PC-3 (cell line): ENCODE data around the gene AFF3. TPM values are rescaled to one million over a fixed set of nuclear protein-coding genes. Genes with fewer than 3 reads are reported as not detected.

Experiments used
- ATAC-seq: fragments of 200-7000 bp; cut with Tn5 transposase; 2 replicates; pipeline ENCODE4 v1.9.1; 2020; ENCODE audit warnings: mild to moderate bottlenecking, moderate library complexity
- BruUV-seq: library from RNA; stranded (reverse); fragments of 400-500 nt; replicated peaks from 2 replicates; lab custom pipeline; 2021; lab: Mats Ljungman, UMichigan
- CTCF ChIA-PET: fragments of 300-600 bp; sonication (Branson Sonifier 250); formaldehyde crosslinking; loops from one replicate; lab custom pipeline; 2022; ENCODE audit warnings: antibody characterized with exemption; lab: Charles Lee
- POLR2A ChIA-PET: fragments of 300-600 bp; sonication (Branson Sonifier 250); formaldehyde crosslinking; loops from one replicate; lab custom pipeline; 2022; ENCODE audit warnings: antibody characterized with exemption; ENCODE audit not compliant: unreplicated experiment; lab: Charles Lee
- DNase-seq: peaks from one replicate; pipeline ENCODE4 v3.0.0-alpha.2; 2015
- H2AFZ ChIP-seq: fragments of 300-600 bp; sonication (generic); 2 replicates; pipeline ENCODE4 v1.6.0; 2016; ENCODE audit warnings: antibody characterized with exemption, low read length
- H3F3A ChIP-seq: fragments of 300-600 bp; sonication (generic); one replicate; pipeline ENCODE4 v1.6.0; 2017; ENCODE audit warnings: antibody characterized with exemption, low read length, control low read depth, mild to moderate bottlenecking; ENCODE audit not compliant: unreplicated experiment
- H3K27ac ChIP-seq: fragments of 300-600 bp; sonication (generic); 2 replicates; pipeline ENCODE4 v1.5.1; 2016; ENCODE audit warnings: mild to moderate bottlenecking, low read length
- H3K27me3 ChIP-seq: fragments of 300-600 bp; sonication (generic); 2 replicates; pipeline ENCODE4 v1.6.1; 2016; ENCODE audit warnings: low read length, mixed read lengths
- H3K36me3 ChIP-seq: fragments of 300-600 bp; sonication (generic); 2 replicates; pipeline ENCODE4 v1.6.1; 2016; ENCODE audit warnings: low read depth, mixed run types, low read length, mixed read lengths
- H3K4me1 ChIP-seq: fragments of 300-600 bp; sonication (generic); 2 replicates; pipeline ENCODE4 v1.5.1; 2016; ENCODE audit warnings: low read length; ENCODE audit not compliant: insufficient read depth
- H3K4me2 ChIP-seq: fragments of 300-600 bp; sonication (generic); 2 replicates; pipeline ENCODE4 v1.6.0; 2016; ENCODE audit warnings: low read length
- H3K4me3 ChIP-seq: fragments of 300-600 bp; sonication (generic); 2 replicates; pipeline ENCODE4 v1.5.1; 2016; ENCODE audit warnings: mild to moderate bottlenecking, low read length, mixed read lengths
- H3K79me2 ChIP-seq: fragments of 300-600 bp; sonication (generic); 2 replicates; pipeline ENCODE4 v1.6.1; 2017; ENCODE audit warnings: low read length, mixed read lengths
- H3K9ac ChIP-seq: fragments of 300-600 bp; sonication (generic); 2 replicates; pipeline ENCODE4 v1.6.0; 2016; ENCODE audit warnings: mild to moderate bottlenecking, low read length
- H3K9me2 ChIP-seq: fragments of 300-600 bp; sonication (generic); replicated peaks from 2 replicates; pipeline ENCODE4 v1.6.1; 2016; ENCODE audit warnings: mixed run types, low read length, mixed read lengths
- H3K9me3 ChIP-seq: fragments of 300-600 bp; sonication (generic); 2 replicates; pipeline ENCODE4 v1.6.1; 2016; ENCODE audit warnings: low read length, mixed read lengths
- H4K20me1 ChIP-seq: fragments of 300-600 bp; sonication (generic); 2 replicates; pipeline ENCODE4 v1.6.1; 2016; ENCODE audit warnings: low read length, mixed read lengths
- CTCF ChIP-seq: fragments of 300-600 bp; sonication (generic); conservative IDR thresholded peaks from 2 replicates; pipeline ENCODE4 v1.5.1; 2017; ENCODE audit warnings: antibody characterized with exemption, low read depth, mild to moderate bottlenecking, low read length
- EZH2 ChIP-seq: fragments of 300-600 bp; sonication (generic); IDR thresholded peaks from one replicate; pipeline ENCODE4 v1.6.1; 2017; ENCODE audit warnings: antibody characterized with exemption, mild to moderate bottlenecking, low read length; ENCODE audit not compliant: unreplicated experiment
- EZH2phosphoT487 ChIP-seq: fragments of 300-600 bp; sonication (generic); IDR thresholded peaks from 2 replicates; pipeline ENCODE4 v1.6.1; 2018; ENCODE audit warnings: mild to moderate bottlenecking, antibody characterized with exemption, low read length, borderline replicate concordance
- intact Hi-C: fragments of 100-400 bp; cut with micrococcal nuclease; formaldehyde crosslinking; loops from 2 replicates; pipeline ENCODE4 v1.9.0; 2023
- total RNA-seq: library from RNA; depleted of rRNA; stranded (reverse); fragments of >200 nt; gene quantifications from 2 replicates; pipeline ENCODE4 v1.2.3, GENCODE V29; 2014

The AFF3 gene
- total RNA-seq, 1 experiment from 2014 or later: 0.04 TPM

GRCh38 chr2:99611034-99611433 lies 531.4 kb downstream of the AFF3 start:
- Histone ChIP-seq H3K4me1 (0 out of 2 replicates have a peak, but pooled peaks cover 5% of the 10 kb centered on the region), H4K20me1 (no peaks in the 10 kb centered on the region), H3K27me3 (no peaks in the 10 kb centered on the region), H3K27ac (no peak overlapping the region), H3K9ac (no peak overlapping the region), H3K9me2 (no peaks in the 10 kb centered on the region), H3K36me3 (no peaks in the 10 kb centered on the region), H2AFZ (no peak overlapping the region), H3K4me3 (no peak overlapping the region), H3K4me2 (no peak overlapping the region), H3K9me3 (no peaks in the 10 kb centered on the region), H3K79me2 (no peaks in the 10 kb centered on the region), H3F3A (no peaks in the 10 kb centered on the region)
- POLR2A ChIA-PET: no interaction called here
- intact Hi-C loops: no loop called here
- ATAC-seq: no peak
- TF ChIP-seq CTCF (no peak), EZH2phosphoT487 (no peak), EZH2 (no peak)
- no peak for DNase-seq
- BruUV-seq: no TSS peak
- CTCF ChIA-PET: no interaction called here

GRCh38 chr2:99609851-99610381 lies 532.5 kb downstream of the AFF3 start:
- Histone ChIP-seq H3K9ac (no peak overlapping the region), H4K20me1 (no peaks in the 10 kb centered on the region), H3F3A (no peaks in the 10 kb centered on the region), H3K4me1 (0 out of 2 replicates have a peak, but pooled peaks cover 5% of the 10 kb centered on the region), H3K4me2 (no peak overlapping the region), H3K4me3 (no peak overlapping the region), H3K27me3 (no peaks in the 10 kb centered on the region), H3K36me3 (no peaks in the 10 kb centered on the region), H3K9me2 (no peaks in the 10 kb centered on the region), H3K79me2 (no peaks in the 10 kb centered on the region), H2AFZ (no peak overlapping the region), H3K27ac (no peak overlapping the region), H3K9me3 (no peaks in the 10 kb centered on the region)
- no peak for TF ChIP-seq CTCF
- no peak for TF ChIP-seq EZH2
- TF ChIP-seq EZH2phosphoT487: no peak
- ATAC-seq (no peak), DNase-seq (peak; percentile 49)
- BruUV-seq: no TSS peak
- intact Hi-C loops: no loop called here
- ChIA-PET CTCF (no interaction called here), POLR2A (interaction anchor here (0.6 kb wide), 1 partner anchor 1001 kb away, joined by 3 read pairs; no protein-coding TSS in a partner anchor)

GRCh38 chr2:99608861-99609260 lies 533.5 kb downstream of the AFF3 start:
- DNase-seq (no peak), ATAC-seq (no peak)
- Histone ChIP-seq H3F3A (no peaks in the 10 kb centered on the region), H3K4me3 (no peak overlapping the region), H3K36me3 (no peaks in the 10 kb centered on the region), H3K4me2 (no peak overlapping the region), H3K4me1 (0 out of 2 replicates have a peak, but pooled peaks cover 5% of the 10 kb centered on the region), H2AFZ (no peak overlapping the region), H3K9me3 (no peaks in the 10 kb centered on the region), H3K27ac (no peak overlapping the region), H4K20me1 (no peaks in the 10 kb centered on the region), H3K79me2 (no peaks in the 10 kb centered on the region), H3K27me3 (no peaks in the 10 kb centered on the region), H3K9me2 (no peaks in the 10 kb centered on the region), H3K9ac (no peak overlapping the region)
- POLR2A ChIA-PET: no interaction called here
- TF ChIP-seq EZH2 (no peak), CTCF (no peak), EZH2phosphoT487 (no peak)
- CTCF ChIA-PET: no interaction called here
- no TSS peak for BruUV-seq
- intact Hi-C loops: no loop called here
